IMR-90 (cell line): ENCODE data around the gene FAM200C. TPM values are rescaled to one million over a fixed set of nuclear protein-coding genes. Genes with fewer than 3 reads are reported as not detected.

Experiments
- ATAC-seq: fragments of 200-7000 bp; cut with Tn5 transposase; 2 replicates; pipeline ENCODE4 v1.9.1; 2020; ENCODE audit warnings: low read depth, mild to moderate bottlenecking, moderate library complexity
- BruUV-seq: library from RNA; stranded (reverse); fragments of 400-500 nt; replicated peaks from 2 replicates; lab custom pipeline; 2021; lab: Mats Ljungman, UMichigan
- CTCF ChIA-PET: fragments of 300-600 bp; formaldehyde crosslinking; extraction: SDS; loops from one replicate; lab custom pipeline; 2021; ENCODE audit warnings: antibody characterized with exemption; lab: Yijun Ruan, JAX
- POLR2A ChIA-PET: fragments of 300-600 bp; sonication (Branson Sonifier 250); formaldehyde crosslinking; loops from one replicate; lab custom pipeline; 2022; ENCODE audit warnings: antibody characterized with exemption; ENCODE audit not compliant: unreplicated experiment; lab: Charles Lee
- DNase-seq: peaks from one replicate; pipeline ENCODE4 v3.0.0; 2013
- H2AFZ ChIP-seq: replicated peaks from 2 replicates; pipeline ENCODE3; 2013; ENCODE audit warnings: low read length, mild to moderate bottlenecking; ENCODE audit not compliant: poor library complexity
- H2AK5ac ChIP-seq: 2 replicates; pipeline ENCODE4 v1.6.1; 2013; ENCODE audit warnings: low read depth, low read length, inconsistent platforms
- H2AK9ac ChIP-seq: replicated peaks from 2 replicates; pipeline ENCODE3; 2013; ENCODE audit warnings: mild to moderate bottlenecking, low read depth, low read length, moderate library complexity; ENCODE audit not compliant: poor library complexity
- H2BK120ac ChIP-seq: 2 replicates; pipeline ENCODE4 v1.6.1; 2013; ENCODE audit warnings: low read depth, low read length, inconsistent platforms
- H2BK15ac ChIP-seq: 3 replicates; pipeline ENCODE4 v1.6.1; 2013; ENCODE audit warnings: low read depth, low read length, inconsistent platforms
- H2BK20ac ChIP-seq: 2 replicates; pipeline ENCODE4 v1.6.1; 2013; ENCODE audit warnings: low read depth, mild to moderate bottlenecking, inconsistent platforms, low read length, moderate library complexity
- H2BK5ac ChIP-seq: 2 replicates; pipeline ENCODE4 v1.6.1; 2013; ENCODE audit warnings: mild to moderate bottlenecking, low read depth, low read length, inconsistent platforms; ENCODE audit not compliant: poor library complexity, severe bottlenecking
- H3K14ac ChIP-seq: replicated peaks from 2 replicates; pipeline ENCODE4 v1.6.1; 2013; ENCODE audit warnings: low read depth, low read length, inconsistent platforms
- H3K18ac ChIP-seq: 2 replicates; pipeline ENCODE4 v1.6.1; 2013; ENCODE audit warnings: low read depth, low read length, control low read depth
- H3K23ac ChIP-seq: 2 replicates; pipeline ENCODE4 v1.6.1; 2013; ENCODE audit warnings: low read depth, low read length, inconsistent platforms
- H3K27ac ChIP-seq: 2 replicates; pipeline ENCODE4 v1.5.1; 2013; ENCODE audit warnings: mild to moderate bottlenecking, control low read depth, low read length; ENCODE audit not compliant: insufficient read depth
- H3K27me3 ChIP-seq: 2 replicates; pipeline ENCODE4 v1.6.1; 2013; ENCODE audit warnings: low read length; ENCODE audit not compliant: control insufficient read depth, insufficient read depth
- H3K36me3 ChIP-seq: 2 replicates; pipeline ENCODE4 v1.6.1; 2013; ENCODE audit warnings: low read length, mixed read lengths; ENCODE audit not compliant: control insufficient read depth, insufficient read depth
- H3K4ac ChIP-seq: 2 replicates; pipeline ENCODE4 v1.6.1; 2013; ENCODE audit warnings: low read depth, low read length, inconsistent platforms
- H3K4me1 ChIP-seq: 2 replicates; pipeline ENCODE4 v1.6.1; 2013; ENCODE audit warnings: low read length, mixed read lengths; ENCODE audit not compliant: control insufficient read depth, insufficient read depth
- H3K4me2 ChIP-seq: 2 replicates; pipeline ENCODE4 v1.6.1; 2013; ENCODE audit warnings: low read depth, mild to moderate bottlenecking, control low read depth, low read length, moderate library complexity
- H3K4me3 ChIP-seq: 2 replicates; pipeline ENCODE4 v1.5.1; 2013; ENCODE audit warnings: low read depth, mild to moderate bottlenecking, control low read depth, low read length, moderate library complexity; ENCODE audit not compliant: insufficient read depth
- H3K56ac ChIP-seq: 2 replicates; pipeline ENCODE4 v1.6.1; 2013; ENCODE audit warnings: low read length, inconsistent platforms; ENCODE audit not compliant: insufficient read depth; ENCODE audit errors: extremely low read depth
- H3K79me1 ChIP-seq, 2 experiments: 2 replicates each; pipeline ENCODE4 v1.6.1; 2013; ENCODE audit warnings: low read length in 2 of 2, inconsistent platforms in 1 of 2, low read depth in 1 of 2
- H3K9ac ChIP-seq: 2 replicates; pipeline ENCODE4 v1.6.1; 2013; ENCODE audit warnings: low read depth, low read length, control low read depth
- H3K9me1 ChIP-seq: 2 replicates; pipeline ENCODE4 v1.6.1; 2013; ENCODE audit warnings: low read length, inconsistent platforms; ENCODE audit not compliant: insufficient read depth
- H3K9me3 ChIP-seq: 2 replicates; pipeline ENCODE4 v1.6.1; 2013; ENCODE audit warnings: low read length; ENCODE audit not compliant: control insufficient read depth, insufficient read depth
- H4K20me1 ChIP-seq: 2 replicates; pipeline ENCODE4 v1.6.1; 2013; ENCODE audit warnings: low read length, inconsistent platforms; ENCODE audit not compliant: insufficient read depth
- H4K5ac ChIP-seq: 2 replicates; pipeline ENCODE4 v1.6.1; 2013; ENCODE audit warnings: mild to moderate bottlenecking, low read depth, low read length, control low read depth
- H4K8ac ChIP-seq, 2 experiments: 2 replicates each; pipeline ENCODE4 v1.6.1; 2013; ENCODE audit warnings: low read depth in 2 of 2, low read length in 2 of 2, control low read depth in 1 of 2, inconsistent platforms in 1 of 2
- H4K91ac ChIP-seq: 2 replicates; pipeline ENCODE4 v1.6.1; 2013; ENCODE audit warnings: low read depth, low read length, inconsistent platforms; ENCODE audit not compliant: insufficient read depth
- BHLHE40 ChIP-seq: fragments of 150-350 bp; IDR thresholded peaks from 2 replicates; pipeline ENCODE4 v1.6.1; 2016; ENCODE audit warnings: mild to moderate bottlenecking, low read depth, low read length
- CEBPB ChIP-seq: IDR thresholded peaks from 2 replicates; pipeline ENCODE4 v1.6.1; 2012; ENCODE audit warnings: low read depth, low read length, improper control_type of control experiment
- CHD1 ChIP-seq: IDR thresholded peaks from 2 replicates; pipeline ENCODE4 v1.6.1; 2012; ENCODE audit warnings: low read depth, low read length, improper control_type of control experiment
- FOS ChIP-seq: fragments of 150-350 bp; IDR thresholded peaks from 2 replicates; pipeline ENCODE4 v1.6.1; 2016; ENCODE audit warnings: low read depth, low read length
- MAZ ChIP-seq: IDR thresholded peaks from 2 replicates; pipeline ENCODE4 v1.6.1; 2012; ENCODE audit warnings: low read depth, mild to moderate bottlenecking, low read length, improper control_type of control experiment, moderate library complexity, borderline replicate concordance
- MXI1 ChIP-seq: IDR thresholded peaks from 2 replicates; pipeline ENCODE4 v1.6.1; 2012; ENCODE audit warnings: low read depth, mild to moderate bottlenecking, low read length, moderate library complexity, borderline replicate concordance
- NFE2L2 ChIP-seq: fragments of 150-350 bp; IDR thresholded peaks from 2 replicates; pipeline ENCODE4 v1.6.1; 2016; ENCODE audit warnings: low read depth, mild to moderate bottlenecking, low read length
- POLR2A ChIP-seq: IDR thresholded peaks from 2 replicates; pipeline ENCODE4 v1.6.1; 2012; ENCODE audit warnings: mild to moderate bottlenecking, low read depth, low read length
- RAD21 ChIP-seq: IDR thresholded peaks from 2 replicates; pipeline ENCODE4 v1.6.1; 2012; ENCODE audit warnings: low read length, improper control_type of control experiment
- RFX5 ChIP-seq: IDR thresholded peaks from 2 replicates; pipeline ENCODE4 v1.8.0; 2012; ENCODE audit warnings: low read depth, mild to moderate bottlenecking, low read length, moderate library complexity
- SMC3 ChIP-seq: fragments of 150-350 bp; IDR thresholded peaks from 2 replicates; pipeline ENCODE4 v1.6.1; 2016; ENCODE audit warnings: low read depth, mild to moderate bottlenecking, antibody characterized with exemption, low read length, moderate library complexity
- WGBS, 2 experiments: methylation state at CpG; one replicate each; pipeline versions ENCODE4 v1.1.5 to v1.1.7; 2013; ENCODE audit warnings: missing lambda C conversion rate in 2 of 2; ENCODE audit not compliant: insufficient read length in 1 of 2; ENCODE audit errors: extremely low coverage in 2 of 2; 5-methylcytosine and 5-hydroxymethylcytosine counted together
- dilution Hi-C: fragments of 300-500 bp; cut with HindIII; formaldehyde crosslinking; loops from one replicate; pipeline ENCODE4 v1.14.3; 2018; ENCODE audit warnings: low sequenced_read_pairs; ENCODE audit not compliant: unreplicated experiment
- in situ Hi-C: fragments of 300-500 bp; cut with MboI; formaldehyde crosslinking; loops from 3 replicates; pipeline ENCODE4 v1.14.3; 2019; ENCODE audit warnings: low sequenced_read_pairs, inconsistent platforms, mixed read lengths
- intact Hi-C: fragments of 100-400 bp; cut with micrococcal nuclease; formaldehyde crosslinking; loops from 2 replicates; pipeline ENCODE4 v1.10.0; 2022
- polyA plus RNA-seq, 3 experiments: library from polyadenylated mRNA; depleted of rRNA; stranded (reverse); fragments of >200 nt; gene quantifications; 2 replicates each; pipeline ENCODE4 v1.2.3, GENCODE V29; 2012; ENCODE audit warnings: low replicate concordance in 1 of 3
- total RNA-seq: library from RNA; depleted of rRNA; stranded (reverse); fragments of >200 nt; gene quantifications from 2 replicates; pipeline ENCODE4 v1.2.3, GENCODE V29; 2012
- TF ChIP-seq, protein P1 (sequence below): fragments of 150-350 bp; IDR thresholded peaks from 2 replicates; pipeline ENCODE4 v1.6.1; 2016; ENCODE audit warnings: low read depth, mild to moderate bottlenecking, low read length, moderate library complexity, borderline replicate concordance
- TF ChIP-seq, protein P2 (sequence below): conservative IDR thresholded peaks from 2 replicates; pipeline ENCODE4 v1.5.1; 2012; ENCODE audit warnings: mild to moderate bottlenecking, low read depth, low read length, improper control_type of control experiment

Gene FAM200C
- total and polyA plus RNA-seq, 2 of the 4 experiments (the other 2 are of a cell fraction), result 1.7 to 6.3 TPM

- peaks cover 3% of the 10 kb centered on the region; the same call in 1 of the 2 replicates for H3K4me1 ChIP-seq
- DNase-seq, result no peak
- ATAC-seq, result no peak
- BruUV-seq, result no TSS peak
- no peak overlapping the region for H2BK5ac ChIP-seq
- H2AK9ac ChIP-seq, result no peak overlapping the region
- H3K23ac ChIP-seq, result no peak overlapping the region
- WGBS, 2 experiments, result no CpG with 5 or more reads among the region's 1 CpG
- ChIA-PET CTCF (no interaction called here), POLR2A (no interaction called here)
- H3K27me3 ChIP-seq, result no peaks in the 10 kb centered on the region
- no peak overlapping the region for H3K18ac ChIP-seq
- in situ Hi-C loops (no loop called here), dilution Hi-C loops (no loop called here), intact Hi-C loops (no loop called here)
- H3K14ac ChIP-seq, result no peak overlapping the region
- no peak overlapping the region for H3K56ac ChIP-seq
- H3K9me1 ChIP-seq, result no peaks in the 10 kb centered on the region
- TF ChIP-seq FOS, result no peak
- no peak for TF ChIP-seq RFX5
- no peak for TF ChIP-seq CHD1
- TF ChIP-seq, protein P1, sequence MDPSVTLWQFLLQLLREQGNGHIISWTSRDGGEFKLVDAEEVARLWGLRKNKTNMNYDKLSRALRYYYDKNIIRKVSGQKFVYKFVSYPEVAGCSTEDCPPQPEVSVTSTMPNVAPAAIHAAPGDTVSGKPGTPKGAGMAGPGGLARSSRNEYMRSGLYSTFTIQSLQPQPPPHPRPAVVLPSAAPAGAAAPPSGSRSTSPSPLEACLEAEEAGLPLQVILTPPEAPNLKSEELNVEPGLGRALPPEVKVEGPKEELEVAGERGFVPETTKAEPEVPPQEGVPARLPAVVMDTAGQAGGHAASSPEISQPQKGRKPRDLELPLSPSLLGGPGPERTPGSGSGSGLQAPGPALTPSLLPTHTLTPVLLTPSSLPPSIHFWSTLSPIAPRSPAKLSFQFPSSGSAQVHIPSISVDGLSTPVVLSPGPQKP, result no peak
- TF ChIP-seq RAD21, result no peak
- TF ChIP-seq MXI1, result no peak
- no peak for TF ChIP-seq BHLHE40
- TF ChIP-seq POLR2A, result no peak
- TF ChIP-seq, protein P2, sequence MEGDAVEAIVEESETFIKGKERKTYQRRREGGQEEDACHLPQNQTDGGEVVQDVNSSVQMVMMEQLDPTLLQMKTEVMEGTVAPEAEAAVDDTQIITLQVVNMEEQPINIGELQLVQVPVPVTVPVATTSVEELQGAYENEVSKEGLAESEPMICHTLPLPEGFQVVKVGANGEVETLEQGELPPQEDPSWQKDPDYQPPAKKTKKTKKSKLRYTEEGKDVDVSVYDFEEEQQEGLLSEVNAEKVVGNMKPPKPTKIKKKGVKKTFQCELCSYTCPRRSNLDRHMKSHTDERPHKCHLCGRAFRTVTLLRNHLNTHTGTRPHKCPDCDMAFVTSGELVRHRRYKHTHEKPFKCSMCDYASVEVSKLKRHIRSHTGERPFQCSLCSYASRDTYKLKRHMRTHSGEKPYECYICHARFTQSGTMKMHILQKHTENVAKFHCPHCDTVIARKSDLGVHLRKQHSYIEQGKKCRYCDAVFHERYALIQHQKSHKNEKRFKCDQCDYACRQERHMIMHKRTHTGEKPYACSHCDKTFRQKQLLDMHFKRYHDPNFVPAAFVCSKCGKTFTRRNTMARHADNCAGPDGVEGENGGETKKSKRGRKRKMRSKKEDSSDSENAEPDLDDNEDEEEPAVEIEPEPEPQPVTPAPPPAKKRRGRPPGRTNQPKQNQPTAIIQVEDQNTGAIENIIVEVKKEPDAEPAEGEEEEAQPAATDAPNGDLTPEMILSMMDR, result no peak
- no peak for TF ChIP-seq SMC3
- TF ChIP-seq MAZ, result no peak
- TF ChIP-seq CEBPB, result no peak
- no peak for TF ChIP-seq NFE2L2
- H4K20me1 ChIP-seq, result no peaks in the 10 kb centered on the region
- H3K79me1 ChIP-seq, result no peaks in the 10 kb centered on the region
- H4K91ac ChIP-seq, result no peak overlapping the region
- no peak overlapping the region for H3K4ac ChIP-seq
- no peak overlapping the region for H3K9ac ChIP-seq
- no peak overlapping the region for H4K8ac ChIP-seq
- no peaks in the 10 kb centered on the region for H3K36me3 ChIP-seq
- H3K4me2 ChIP-seq, result no peak overlapping the region
- H2BK120ac ChIP-seq, result no peak overlapping the region
- H2AFZ ChIP-seq, result no peak overlapping the region
- no peak overlapping the region for H3K27ac ChIP-seq
- H4K5ac ChIP-seq, result no peak overlapping the region
- H2BK20ac ChIP-seq, result no peak overlapping the region
- H3K9me3 ChIP-seq, result no peaks in the 10 kb centered on the region
- H3K4me3 ChIP-seq, result no peak overlapping the region
- H2AK5ac ChIP-seq, result no peak overlapping the region
- H2BK15ac ChIP-seq, result no peak overlapping the region
Observed at GRCh38 chr5:160445132-160445531, 45.3 kb upstream of the FAM200C start.
